ENCODE data around the gene KLK13.

DNA sequence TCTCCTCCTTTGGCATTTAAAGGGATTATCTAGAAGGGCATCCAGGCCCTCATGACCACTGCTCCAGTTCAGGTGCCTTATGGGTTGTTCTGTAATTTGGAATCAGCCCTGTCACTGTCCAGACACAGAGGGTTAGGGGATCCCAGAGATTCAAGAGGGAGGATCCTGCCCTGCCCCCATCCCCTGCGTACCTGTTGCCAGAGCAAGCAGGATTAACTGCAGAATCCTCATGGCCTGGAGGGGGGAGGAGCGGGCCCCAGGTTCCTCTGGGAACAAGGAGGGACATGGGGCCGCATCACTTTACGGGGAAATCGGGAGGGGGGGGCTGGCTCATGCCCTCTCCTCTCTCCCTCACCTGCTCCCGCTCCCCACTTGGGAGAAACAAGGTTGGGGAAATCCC lies 39.5 kb downstream of the KLK13 start:
- TF ChIP-seq POLR2A (IDR thresholded peaks at IDR 0.05) (no peak), CTCF (IDR thresholded peaks at IDR 0.05) (no peak)
